Measurements from ENCODE around the gene LCP2. TPM values are rescaled to one million over a fixed set of nuclear protein-coding genes. Genes with fewer than 3 reads are reported as not detected.

LCP2 gene
- total RNA-seq, 1 donor from 2014 or later = 82.9 TPM

- Histone ChIP-seq H3K27me3 (ENCODE audit: low read depth) (no peaks in the 10 kb centered on the region), H3K4me1 (peaks cover 58% of the 10 kb centered on the region), H3K4me3 (peak overlapping the region; percentile 74), H3K27ac (no peak overlapping the region), H3K9me3 (no peaks in the 10 kb centered on the region), H3K36me3 (peaks cover 31% of the 10 kb centered on the region)
- ATAC-seq (no peak), DNase-seq (no peak)
- intact Hi-C loops (cut with DNase I) = no loop called here
- no peak for TF ChIP-seq CTCF (IDR thresholded peaks at IDR 0.05)
Measured at GRCh38 chr5:170294057-170294456, 3.5 kb downstream of the LCP2 start.

- Histone ChIP-seq H3K4me3 (peak overlapping the region; percentile 74), H3K27me3 (ENCODE audit: low read depth) (no peaks in the 10 kb centered on the region), H3K36me3 (peaks cover 39% of the 10 kb centered on the region), H3K4me1 (peaks cover 65% of the 10 kb centered on the region), H3K9me3 (no peaks in the 10 kb centered on the region), H3K27ac (no peak overlapping the region)
- no peak for TF ChIP-seq CTCF (IDR thresholded peaks at IDR 0.05)
- DNase-seq (peak; percentile 78), ATAC-seq (peak; percentile 71 to 82)
- intact Hi-C loops (cut with DNase I) = no loop called here
Measured at GRCh38 chr5:170293273-170293672, 4.3 kb downstream of the LCP2 start.

- peak overlapping the region; percentile 74 for H3K4me3 ChIP-seq
- no peaks in the 10 kb centered on the region for H3K27me3 ChIP-seq (ENCODE audit: low read depth)
- H3K36me3 ChIP-seq = peaks cover 41% of the 10 kb centered on the region
- peaks cover 64% of the 10 kb centered on the region for H3K4me1 ChIP-seq
- intact Hi-C loops (cut with DNase I) = no loop called here
- no peak for ATAC-seq
- no peak for TF ChIP-seq CTCF (IDR thresholded peaks at IDR 0.05)
- DNase-seq = no peak
- H3K27ac ChIP-seq = no peak overlapping the region
- no peaks in the 10 kb centered on the region for H3K9me3 ChIP-seq
Measured at GRCh38 chr5:170292179-170293104, 5.1 kb downstream of the LCP2 start.

GRCh38 chr5:170290498-170290897 lies 7.1 kb downstream of the LCP2 start:
- Histone ChIP-seq H3K4me3 (no peak overlapping the region), H3K4me1 (peaks cover 70% of the 10 kb centered on the region), H3K27me3 (ENCODE audit: low read depth) (no peaks in the 10 kb centered on the region), H3K9me3 (no peaks in the 10 kb centered on the region), H3K27ac (no peak overlapping the region), H3K36me3 (peaks cover 57% of the 10 kb centered on the region)
- no peak for TF ChIP-seq CTCF (IDR thresholded peaks at IDR 0.05)
- ATAC-seq (no peak), DNase-seq (no peak)
- intact Hi-C loops (cut with DNase I) = no loop called here

- peaks cover 64% of the 10 kb centered on the region for H3K36me3 ChIP-seq
- no peaks in the 10 kb centered on the region for H3K27me3 ChIP-seq (ENCODE audit: low read depth)
- intact Hi-C loops (cut with DNase I) = no loop called here
- H3K4me1 ChIP-seq = peaks cover 65% of the 10 kb centered on the region
- TF ChIP-seq CTCF (IDR thresholded peaks at IDR 0.05) = no peak
- DNase-seq = no peak
- H3K4me3 ChIP-seq = no peak overlapping the region
- no peak overlapping the region for H3K27ac ChIP-seq
- no peaks in the 10 kb centered on the region for H3K9me3 ChIP-seq
- ATAC-seq = peak in 1 of 2 donors; percentile 28
Measured at GRCh38 chr5:170289764-170290163, 7.8 kb downstream of the LCP2 start.
